ENCODE results near the gene DDX1. TPM values are rescaled to one million over a fixed set of nuclear protein-coding genes. Genes with fewer than 3 reads are reported as not detected.

The DDX1 gene
- total and polyA plus RNA-seq, 2 donors (not counting 3 experiments of a cell fraction or from before 2014, with no cell fraction given) = 41.2 to 117 TPM

- Histone ChIP-seq H3K9me1 (replicated peaks; ENCODE audit: control insufficient read depth, extremely low read depth, insufficient read depth, low read length) (no peaks in the 10 kb centered on the region), H4K20me1 (replicated peaks; ENCODE audit: control insufficient read depth, extremely low read depth, insufficient read depth, low read length) (no peaks in the 10 kb centered on the region), H3K9me3 (replicated peaks; ENCODE audit: control insufficient read depth, insufficient read depth, low read length) (no peaks in the 10 kb centered on the region), H3K4me1 (ENCODE audit: control insufficient read depth, extremely low read depth, insufficient read depth, low read length) (peaks cover 24% of the 10 kb centered on the region), H3K27ac (ENCODE audit: insufficient read depth, low read depth, low read length) (peak overlapping the region; percentile 72), H3K36me3 (ENCODE audit: control insufficient read depth in 2 of 2, extremely low read depth in 1 of 2, insufficient read depth in 2 of 2, low read length in 2 of 2) (no peaks in the 10 kb centered on the region), H3K4me2 (ENCODE audit: insufficient read depth, low read length) (no peak overlapping the region), H3K27me3 (ENCODE audit: control insufficient read depth in 2 of 2, insufficient read depth in 2 of 2, low read length in 2 of 2) (no peaks in the 10 kb centered on the region), H3K79me2 (ENCODE audit: control insufficient read depth, insufficient read depth, low read length) (no peaks in the 10 kb centered on the region), H3K9ac (replicated peaks; ENCODE audit: extremely low read depth, insufficient read depth, low read length) (no peak overlapping the region), H2AFZ (ENCODE audit: low read depth, low read length) (no peak overlapping the region), H3K4me3 (replicated peaks in 1 of 3; ENCODE audit: insufficient read depth in 1 of 3, low read depth in 1 of 3, low read length in 3 of 3) (no peak overlapping the region)
- no peak for DNase-seq (ENCODE audit: low read depth, low spot score)
- ChIA-PET CTCF (interaction anchor here (1.7 kb wide), 1 partner anchor 12 kb away, joined by 4 read pairs; no protein-coding TSS in a partner anchor), POLR2A (no interaction called here)
- FAIRE-seq = no peak
- BruUV-seq (replicated peaks) = no TSS peak
- dilution Hi-C loops (cut with MboI; ENCODE audit: extremely low pct_ligation_motif_present, low sequenced_read_pairs) = no loop called here
- TF ChIP-seq CTCF (IDR thresholded peaks at IDR 0.05; ENCODE audit: extremely low read depth in 1 of 2, insufficient read depth in 1 of 2, low read depth in 1 of 2, low read length in 2 of 2) (no peak), MYC (IDR thresholded peaks at IDR 0.05; ENCODE audit: low read depth, low read length) (no peak), MAX (IDR thresholded peaks at IDR 0.05; ENCODE audit: insufficient read depth, insufficient read length) (no peak), POLR2A (IDR thresholded peaks at IDR 0.05; ENCODE audit: low read depth, low read length) (no peak), JUN (IDR thresholded peaks at IDR 0.05; ENCODE audit: borderline replicate concordance, insufficient read depth, insufficient read length, low read depth) (no peak), FOS (IDR thresholded peaks at IDR 0.05; ENCODE audit: borderline replicate concordance, insufficient read depth, low read length) (no peak), GATA2 (IDR thresholded peaks at IDR 0.05; ENCODE audit: insufficient read depth, insufficient read length, low read depth, low read length) (no peak), EZH2 (IDR thresholded peaks at IDR 0.05; ENCODE audit: borderline replicate concordance, low read depth, low read length, severe bottlenecking) (no peak)
- intact Hi-C loops (cut with micrococcal nuclease) = loop anchor here (2.0 kb wide), 1 partner anchor 29 kb away; no protein-coding TSS in a partner anchor
Observed at GRCh38 chr2:15669375-15669910, 77.8 kb downstream of the DDX1 start.

All from endothelial cell of umbilical vein (primary cell).